HT-29 (cell line): ENCODE data around the gene DNAJB6. TPM values are rescaled to one million over a fixed set of nuclear protein-coding genes. Genes with fewer than 3 reads are reported as not detected.
"Not testable (repeated sequence)": the region's sequence is repeated elsewhere in the genome, so short reads cannot be mapped to it uniquely, and the experiment has no call there.

ENCODE experiments used
- DNase-seq: peaks from one replicate; pipeline ENCODE4 v3.0.0-alpha.2; 2015; ENCODE audit warnings: low spot score
- total RNA-seq: library from RNA; depleted of rRNA; stranded (reverse); fragments of >200 nt; shearing (Covaris generic); gene quantifications from 2 replicates; pipeline ENCODE4 v1.2.3, GENCODE V29; 2014

DNAJB6 gene
- total RNA-seq, 1 experiment from 2014 or later, result 48.2 TPM

DNA sequence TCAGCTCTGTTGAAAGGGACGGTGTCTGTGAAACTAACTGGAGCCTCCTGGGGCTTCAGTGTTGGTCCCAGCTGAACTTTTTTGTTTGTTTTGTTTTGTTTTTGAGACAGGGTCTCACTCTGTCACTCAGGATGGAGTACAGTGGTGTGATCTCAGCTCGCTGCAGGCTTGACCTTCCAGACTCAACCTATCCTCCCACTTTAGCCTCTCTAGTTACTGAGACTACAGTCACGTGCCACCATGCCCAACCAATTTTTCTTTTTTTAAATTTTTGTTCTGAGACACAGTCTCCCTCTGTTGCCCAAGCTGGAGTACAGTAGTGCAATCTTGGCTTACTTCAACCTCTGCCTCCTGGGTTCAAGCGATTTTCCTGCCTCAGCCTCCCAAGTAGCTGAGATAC is 13.4 kb upstream of the DNAJB6 start:
- no peak for DNase-seq

DNA sequence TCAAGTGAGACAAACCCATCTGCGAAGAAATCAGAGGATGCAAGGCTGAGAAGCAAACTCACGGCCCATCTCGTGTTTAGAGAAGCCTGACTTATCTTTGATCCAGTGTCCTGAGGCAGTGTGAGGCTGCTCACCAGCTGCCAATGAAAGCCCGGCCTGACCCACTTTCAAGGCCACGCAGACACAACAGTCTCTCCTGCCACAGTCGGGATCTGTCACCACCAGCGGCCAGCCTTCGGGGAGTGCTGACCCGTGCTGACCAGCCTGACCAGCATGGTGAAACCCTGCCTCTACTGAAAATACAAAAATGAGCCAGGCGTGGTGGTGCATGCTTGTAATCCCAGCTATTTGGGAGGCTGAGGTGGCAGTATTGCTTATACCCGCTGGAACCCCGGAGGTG is 7.4 kb upstream of the DNAJB6 start:
- DNase-seq, result no peak

DNA sequence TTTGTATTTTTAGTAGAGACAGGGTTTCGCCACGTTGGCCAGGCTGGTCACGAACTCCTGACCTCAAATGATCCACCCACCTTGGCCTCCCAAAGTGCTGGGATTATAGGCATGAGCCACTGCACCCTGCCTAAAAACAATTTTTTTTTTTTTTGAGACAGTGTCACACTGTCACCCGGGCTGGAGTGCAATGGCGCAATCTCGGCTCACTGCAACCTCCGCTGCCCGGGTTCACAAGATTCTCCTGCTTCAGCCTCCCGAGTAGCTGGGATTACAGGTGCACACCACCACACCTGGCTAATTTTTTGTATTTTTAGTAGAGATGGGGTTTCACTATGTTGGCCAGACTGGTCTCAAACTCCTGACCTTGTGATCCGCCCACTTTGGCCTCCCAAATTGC is 6.2 kb upstream of the DNAJB6 start:
- not testable (repeated sequence) for DNase-seq

DNA sequence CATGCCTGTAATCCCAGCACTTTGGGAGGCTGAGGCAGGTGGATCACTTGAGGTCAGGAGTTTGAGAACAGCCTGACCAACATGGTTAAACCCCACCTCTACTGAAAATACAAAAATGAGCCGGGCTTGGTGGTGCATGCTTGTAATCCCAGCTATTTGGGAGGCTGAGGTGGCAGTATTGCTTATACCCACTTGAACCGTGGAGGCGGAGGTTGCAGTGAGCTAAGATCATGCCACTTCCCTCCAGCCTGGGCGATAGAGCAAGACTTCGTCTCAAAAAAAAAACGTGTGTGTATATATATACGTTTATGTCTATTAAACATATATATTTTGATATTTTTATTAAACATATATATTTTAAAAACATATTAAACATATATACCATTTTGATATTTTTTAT is 5.8 kb upstream of the DNAJB6 start:
- DNase-seq, result not testable (repeated sequence)

DNA sequence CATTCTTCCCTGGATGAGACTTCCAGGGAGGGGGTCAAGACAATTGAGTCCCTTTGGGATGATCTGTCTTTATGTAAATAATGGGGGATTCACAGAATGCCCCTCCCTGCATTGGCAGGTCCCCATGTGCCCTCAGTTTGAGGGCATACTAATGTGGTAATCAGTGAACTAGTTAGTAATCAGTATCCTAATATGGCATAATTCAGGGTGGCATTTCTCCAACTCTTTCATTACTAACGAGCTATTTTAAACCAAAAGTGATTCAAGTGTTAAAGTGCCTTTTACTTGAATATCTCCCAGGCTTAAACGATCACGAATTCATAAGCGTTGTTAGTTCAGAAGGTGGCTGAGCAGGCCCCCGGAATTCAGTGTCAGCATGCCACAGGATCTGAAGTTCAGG is 1.6 kb upstream of the DNAJB6 start:
- DNase-seq, result no peak

DNA sequence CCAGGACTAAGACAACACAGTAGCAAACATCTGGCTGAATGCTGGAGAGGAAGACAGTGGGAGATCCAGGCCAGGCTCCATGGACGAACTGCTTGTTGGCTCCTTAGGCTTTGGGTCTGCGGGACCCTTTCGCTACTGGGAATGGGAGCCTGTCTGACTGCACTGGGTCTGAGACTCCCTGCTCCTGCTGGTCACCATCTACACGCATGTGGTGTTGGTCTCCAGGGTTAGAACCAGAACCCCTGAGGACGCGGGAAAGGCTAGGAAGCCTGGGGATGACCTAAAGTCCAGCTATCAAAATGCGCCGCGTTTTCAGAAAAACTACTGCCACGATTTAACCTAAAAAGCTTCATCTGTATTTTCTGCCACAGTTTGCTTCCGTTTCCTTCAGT is 817 bp upstream of the DNAJB6 start:
- no peak for DNase-seq

DNA sequence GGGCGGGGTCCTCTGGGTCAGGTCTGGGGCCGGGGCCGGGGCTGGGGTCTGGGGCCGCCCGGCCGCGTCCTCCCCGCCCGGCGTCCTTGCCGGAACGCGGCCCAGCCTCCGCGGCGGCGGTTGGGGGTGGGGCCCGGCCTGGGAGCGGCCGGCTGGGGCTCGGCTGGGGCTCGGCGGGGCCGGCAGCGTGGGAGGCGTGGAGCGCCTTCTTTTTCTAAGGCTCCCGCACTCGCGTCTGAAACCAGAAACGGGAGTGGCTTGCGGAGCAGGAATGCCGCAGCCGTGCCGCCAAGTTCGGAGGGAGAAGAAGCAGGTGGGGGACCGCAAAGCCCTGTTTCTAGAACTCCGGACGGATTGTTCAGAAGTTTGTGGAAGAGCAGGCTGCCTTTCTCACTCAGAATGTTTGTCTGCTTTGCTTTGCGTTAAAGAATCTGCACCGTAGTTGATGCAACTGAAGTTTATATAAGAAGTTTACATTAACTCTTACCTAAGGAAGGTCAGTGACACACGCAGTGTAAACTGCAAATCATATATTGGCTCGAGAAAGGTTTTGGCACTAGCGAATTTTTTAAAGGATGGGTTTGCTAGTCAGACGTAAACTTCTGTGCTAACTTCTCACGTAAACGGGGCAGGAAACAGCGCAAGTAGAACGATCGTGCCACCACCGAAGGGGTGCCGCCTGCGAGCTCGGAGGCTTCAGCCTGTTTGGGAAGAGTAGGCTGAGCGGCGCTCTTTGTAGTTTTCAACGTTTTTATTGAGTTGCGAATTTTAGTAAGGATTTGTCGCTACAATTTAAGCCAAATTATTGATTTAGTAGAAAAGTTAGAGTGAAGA is 729 bp downstream of the DNAJB6 start:
- DNase-seq, result peak; percentile 79

DNA sequence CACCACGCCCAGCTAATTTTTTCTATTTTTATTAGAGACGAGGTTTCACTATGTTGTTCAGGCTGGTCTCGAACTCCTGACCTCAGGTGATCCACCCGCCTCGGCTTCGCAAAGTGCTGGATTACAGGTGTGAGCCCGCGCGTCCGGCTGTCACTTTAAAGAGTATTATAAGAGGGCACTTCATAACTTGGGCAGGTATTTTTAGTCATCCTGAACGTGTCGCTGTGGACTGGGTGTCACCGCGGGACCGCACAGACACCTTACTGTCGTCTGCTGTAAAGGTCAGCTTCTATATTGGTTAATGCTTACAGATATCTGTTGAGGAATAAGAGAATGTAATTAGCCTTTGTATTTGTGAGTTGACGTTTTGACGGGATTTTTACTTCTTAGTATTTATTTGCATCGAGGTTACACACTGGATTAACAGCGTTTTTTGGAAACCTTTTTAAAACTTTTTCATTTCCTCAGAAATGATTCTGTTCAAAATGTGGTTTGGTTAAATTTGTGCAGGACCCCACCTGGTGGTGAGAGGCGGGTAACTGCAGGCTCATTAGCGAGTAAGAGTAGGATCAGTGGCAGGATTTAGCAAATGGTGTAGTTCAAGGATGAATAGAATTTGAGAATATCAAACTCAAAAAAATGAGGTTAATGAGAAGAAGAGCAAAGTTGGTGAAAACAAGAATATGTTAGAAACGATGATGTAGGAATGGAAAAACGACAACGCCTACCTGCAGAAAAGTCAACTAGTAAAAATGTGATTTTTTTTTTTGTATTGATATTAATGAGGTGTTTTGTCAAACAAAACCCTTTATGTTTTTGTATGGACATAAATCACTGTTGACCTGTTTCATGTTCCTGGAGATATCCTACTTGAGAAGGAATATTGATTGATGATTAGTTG is 3.2 kb downstream of the DNAJB6 start:
- peak; percentile 92 for DNase-seq

DNA sequence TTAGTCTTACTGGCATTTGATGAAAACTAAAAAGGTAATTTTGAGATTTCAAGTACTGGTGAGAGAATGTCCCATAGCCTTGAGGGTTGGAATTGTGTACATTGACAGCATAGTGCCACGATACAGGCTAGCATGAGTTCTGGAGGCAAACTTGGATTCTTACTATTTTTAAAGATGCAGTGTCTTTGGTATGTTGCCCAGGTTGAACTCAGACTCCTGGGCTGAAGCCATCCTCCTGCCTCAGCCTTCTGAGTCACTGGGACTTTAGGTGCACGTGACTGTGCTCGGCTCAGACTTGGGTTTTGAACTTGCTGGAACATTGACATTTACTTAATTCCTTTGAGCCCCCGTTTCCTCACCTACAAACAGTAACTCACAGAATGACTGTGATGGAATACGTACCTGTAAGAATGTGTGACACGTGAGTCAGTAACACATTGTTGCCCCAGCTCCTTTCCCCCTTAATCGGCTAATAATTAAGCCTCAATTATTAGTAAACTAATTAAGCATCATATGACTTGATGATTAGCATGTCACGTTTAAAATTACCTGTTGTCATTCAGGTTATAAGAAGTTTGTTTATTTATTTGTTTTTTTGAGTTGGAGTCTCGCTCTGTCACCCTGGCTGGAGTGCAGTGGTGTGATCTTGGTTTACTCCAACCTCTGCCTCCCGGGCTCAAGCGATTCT is 10.6 kb downstream of the DNAJB6 start:
- no peak for DNase-seq

DNA sequence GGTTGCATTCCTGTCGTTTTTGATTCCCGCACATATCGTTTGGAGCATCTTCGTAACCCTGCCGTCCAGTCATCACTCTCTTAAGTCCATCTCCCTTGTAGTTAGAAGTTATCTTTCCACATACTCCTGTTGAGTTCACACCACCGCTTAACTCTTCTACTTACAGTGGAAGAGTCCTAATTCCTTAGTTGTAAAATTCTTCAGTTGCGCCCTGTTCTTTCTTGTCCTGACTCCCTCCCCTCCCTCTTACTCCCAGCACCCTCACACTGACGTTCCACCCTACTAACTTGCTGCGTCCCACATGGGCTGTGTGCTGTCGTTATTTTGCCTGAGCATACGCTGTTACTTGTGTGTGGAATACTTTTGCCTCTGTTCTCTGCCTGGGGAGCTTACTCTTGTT is 11.7 kb downstream of the DNAJB6 start:
- DNase-seq, result no peak

DNA sequence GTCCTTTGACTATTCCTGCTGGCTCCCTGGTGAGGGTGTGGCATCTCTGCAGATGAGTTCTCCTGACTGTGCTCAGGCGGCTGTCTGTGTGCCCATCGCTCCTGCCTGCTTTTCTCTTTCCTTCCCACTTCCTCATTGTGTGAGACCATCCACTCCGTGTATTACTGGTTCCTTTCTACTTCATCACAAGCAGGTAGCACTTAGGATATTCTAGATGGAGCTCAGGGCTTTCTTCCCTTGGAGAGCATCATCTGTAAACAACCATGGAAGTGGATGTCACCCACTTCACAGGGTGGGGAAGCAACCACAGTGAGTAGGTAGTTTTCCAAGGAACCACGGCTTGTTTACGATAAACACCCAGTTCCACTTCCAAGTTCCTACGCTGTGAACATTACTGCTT is 15.7 kb downstream of the DNAJB6 start:
- no peak for DNase-seq

DNA sequence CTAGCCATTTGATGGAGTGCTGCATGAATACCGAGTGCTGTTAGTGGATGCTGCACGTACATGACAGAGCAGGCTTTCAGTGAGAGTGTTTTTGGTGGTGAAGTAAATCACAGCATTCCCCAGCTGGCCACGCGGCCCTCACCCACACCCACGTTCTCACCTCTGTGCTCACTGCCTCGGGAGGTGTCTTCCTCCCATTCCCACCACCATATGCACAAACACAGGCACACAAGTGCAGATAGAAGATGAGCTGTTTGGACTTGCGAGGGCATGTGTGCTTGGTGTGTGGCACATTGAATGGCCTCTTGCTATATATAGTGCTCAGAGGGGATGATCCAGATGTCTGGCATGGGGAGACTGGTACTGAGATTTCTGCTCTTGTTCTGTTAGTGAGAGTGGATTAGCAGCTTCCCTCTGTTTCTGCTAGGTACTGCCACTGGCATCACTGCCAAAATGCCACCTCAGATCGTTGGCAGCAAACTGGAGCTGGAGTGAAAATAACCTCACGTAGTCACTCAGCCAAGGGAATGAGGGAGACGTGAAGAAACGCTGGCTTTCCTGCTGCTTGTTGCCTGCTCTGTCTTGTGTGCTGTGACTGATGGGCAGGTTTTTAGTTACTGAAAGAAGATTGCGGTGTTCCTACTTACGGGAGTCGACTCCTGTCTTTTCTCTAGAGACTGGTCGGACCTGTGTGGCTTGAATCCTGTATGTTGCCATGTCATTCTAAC is 19.1 kb downstream of the DNAJB6 start:
- DNase-seq, result no peak

DNA sequence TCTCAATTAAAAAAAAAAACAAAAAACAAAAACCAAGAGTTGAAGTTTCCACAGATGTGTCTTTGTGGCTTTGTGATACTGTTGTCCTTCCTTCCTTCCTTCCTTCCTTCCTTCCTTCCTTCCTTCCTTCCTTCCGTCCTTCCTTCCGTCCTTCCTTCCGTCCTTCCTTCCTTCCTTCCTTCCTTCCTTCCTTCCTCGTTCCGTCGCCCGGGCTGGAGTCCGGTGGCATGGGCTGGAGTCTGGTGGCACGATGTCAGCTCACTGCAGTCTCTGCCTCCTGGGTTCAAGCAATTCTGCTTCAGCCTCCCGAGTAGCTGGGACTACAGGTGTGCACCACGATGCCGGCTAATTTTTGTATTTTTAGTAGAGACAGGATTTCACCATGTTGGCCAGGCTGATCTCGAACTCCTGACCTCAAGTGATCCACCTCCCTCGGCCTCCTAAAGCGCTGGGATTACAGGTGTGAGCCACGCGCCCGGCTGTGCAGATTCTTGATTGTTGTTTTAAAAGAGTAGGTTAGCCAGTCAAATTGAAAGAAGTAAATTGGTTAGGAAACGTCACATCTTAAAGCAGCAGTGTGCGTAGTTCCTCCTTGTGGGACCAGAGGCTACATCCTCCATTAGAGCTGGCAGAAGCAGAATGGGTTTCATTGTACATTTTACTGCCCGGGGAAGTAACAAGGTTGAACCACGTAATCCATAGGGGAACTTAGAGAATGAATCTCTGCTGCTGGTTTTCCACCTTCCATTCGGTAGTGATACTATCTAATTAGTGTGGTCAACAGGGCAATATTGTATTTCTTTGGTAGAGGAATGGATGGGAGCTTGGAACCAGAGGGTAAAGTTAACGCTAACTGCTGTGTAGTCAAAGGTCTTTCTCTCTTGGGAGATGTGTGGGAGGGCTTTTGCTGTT is 20.6 kb downstream of the DNAJB6 start:
- no peak for DNase-seq

DNA sequence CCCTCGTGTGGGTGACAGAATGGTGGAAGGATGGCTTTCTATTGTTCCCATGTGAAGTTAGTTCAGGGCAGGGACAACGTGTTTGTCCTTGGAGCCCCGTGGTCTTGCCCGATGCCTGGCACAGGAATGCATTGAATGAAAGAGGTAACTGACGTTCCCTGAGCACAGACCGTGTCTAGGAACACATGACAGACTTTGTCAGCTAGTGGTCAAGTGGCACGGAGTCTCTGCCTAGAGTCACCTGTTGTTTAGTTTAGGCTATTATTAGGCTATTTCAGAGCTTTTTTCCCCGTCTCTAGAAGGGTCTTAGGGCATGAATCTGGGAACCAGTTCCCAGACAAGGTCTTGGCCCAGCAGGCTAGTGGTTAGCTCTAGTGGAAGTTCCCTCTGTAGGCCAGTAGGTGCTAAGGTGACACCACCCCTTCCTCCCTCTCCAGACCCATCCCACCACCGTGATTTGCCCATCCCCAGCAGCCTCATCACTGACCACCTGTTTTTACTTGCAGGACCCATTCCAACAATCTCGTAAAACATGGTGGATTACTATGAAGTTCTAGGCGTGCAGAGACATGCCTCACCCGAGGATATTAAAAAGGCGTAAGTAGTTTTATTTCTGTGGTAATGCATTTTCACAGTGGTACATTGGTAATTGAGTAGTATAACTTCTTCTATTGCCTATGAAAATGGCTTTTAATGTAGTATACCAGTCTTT is 21.4 kb downstream of the DNAJB6 start:
- DNase-seq, result no peak

DNA sequence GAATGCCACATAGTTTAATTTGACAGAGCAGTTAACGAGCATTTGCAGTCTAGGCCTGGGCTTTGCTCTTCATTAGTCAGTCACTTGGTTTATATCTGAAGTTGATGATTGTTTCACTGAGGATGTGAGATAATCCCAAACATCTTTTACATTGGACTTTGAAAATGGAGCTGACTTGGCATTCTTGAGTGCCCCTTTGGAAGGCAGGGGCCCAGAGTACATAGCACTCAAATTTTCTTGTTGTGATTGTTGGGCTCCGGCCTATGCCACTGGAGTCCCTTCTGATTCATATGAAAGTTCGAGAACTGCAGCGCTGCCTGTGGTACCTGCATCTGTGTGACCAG is 21.9 kb downstream of the DNAJB6 start:
- DNase-seq, result no peak

DNA sequence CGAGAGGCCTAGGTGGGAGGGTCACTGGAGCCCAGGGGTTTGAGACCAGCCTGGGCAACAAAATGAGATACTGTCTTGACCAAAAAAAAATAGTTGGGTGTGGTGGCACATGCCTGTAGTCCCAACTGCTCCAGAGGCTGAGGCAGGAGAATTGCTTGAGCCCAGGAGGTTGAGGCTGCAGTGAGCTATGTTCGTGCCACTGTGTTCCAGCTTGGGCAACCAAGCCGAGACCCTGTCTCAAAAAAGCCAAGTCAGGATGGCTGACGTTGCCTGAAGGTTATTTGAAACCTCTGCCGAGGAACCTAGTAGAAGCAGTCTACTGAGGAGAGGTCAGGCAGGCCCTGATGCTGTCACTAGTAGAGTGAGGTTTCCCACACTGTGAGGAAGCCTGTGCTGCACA is 22.8 kb downstream of the DNAJB6 start:
- no peak for DNase-seq

DNA sequence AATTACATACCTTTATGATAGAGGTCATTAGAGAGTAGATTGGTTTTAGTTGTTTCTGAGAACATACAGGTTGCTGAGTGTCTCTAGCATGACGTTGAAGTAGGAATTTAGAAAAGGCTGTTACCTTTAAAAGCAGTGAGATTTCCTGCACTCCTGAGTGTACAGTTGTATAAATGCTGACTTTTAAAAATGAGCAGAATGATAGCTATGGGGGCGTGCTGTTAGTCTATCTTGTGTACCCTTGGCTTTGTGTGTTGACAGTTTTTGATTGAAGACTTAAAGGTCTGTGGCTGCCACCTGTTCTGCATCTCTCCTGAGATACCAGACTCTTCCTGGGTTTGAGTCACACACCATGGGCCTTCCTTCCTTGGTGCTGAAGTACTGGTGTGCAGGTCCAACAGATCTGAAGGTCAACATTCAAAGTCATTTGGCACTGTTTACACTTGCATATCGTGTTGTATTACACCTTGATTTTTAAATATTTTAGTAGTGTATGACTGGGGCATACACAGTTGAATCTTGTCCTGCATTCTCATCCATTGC is 23.8 kb downstream of the DNAJB6 start:
- no peak for DNase-seq

DNA sequence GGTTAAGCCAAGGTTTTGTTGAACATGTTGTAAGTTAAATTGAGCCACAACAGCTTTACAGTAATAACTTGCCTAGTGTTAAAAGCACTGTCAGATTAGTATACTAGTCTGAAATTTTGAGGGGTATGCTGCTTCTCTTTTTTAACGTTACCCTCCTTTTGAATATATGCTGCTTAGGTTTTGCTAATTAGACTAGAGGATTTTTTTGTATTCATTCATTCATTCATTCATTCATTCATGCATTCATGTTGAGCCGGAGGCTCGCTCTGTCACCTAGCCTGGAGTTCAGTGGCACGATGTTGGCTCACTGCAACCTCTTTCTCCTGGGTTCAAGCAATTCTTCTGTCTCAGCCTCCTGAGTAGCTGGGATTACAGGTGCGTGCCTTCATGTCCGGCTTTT is 24.7 kb downstream of the DNAJB6 start:
- DNase-seq, result no peak

DNA sequence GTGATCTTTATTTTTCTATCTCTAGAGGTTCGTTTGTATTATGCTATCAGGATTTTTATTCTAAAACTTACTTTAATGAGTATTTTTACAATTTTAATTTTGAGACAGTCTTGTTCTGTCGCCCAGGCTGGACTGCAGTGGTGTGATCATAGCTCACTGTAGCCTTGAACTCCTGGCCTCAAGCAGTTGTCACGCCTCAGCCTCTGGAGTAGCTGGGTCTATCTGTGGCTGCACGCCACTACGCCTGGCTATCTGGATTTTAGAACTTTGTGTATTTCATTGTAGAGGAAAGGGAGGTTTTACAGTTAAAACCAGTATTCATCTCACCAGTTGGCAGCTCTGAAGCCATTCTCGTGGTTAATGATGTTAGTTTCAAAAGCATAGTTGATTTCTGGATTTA is 25.9 kb downstream of the DNAJB6 start:
- no peak for DNase-seq

DNA sequence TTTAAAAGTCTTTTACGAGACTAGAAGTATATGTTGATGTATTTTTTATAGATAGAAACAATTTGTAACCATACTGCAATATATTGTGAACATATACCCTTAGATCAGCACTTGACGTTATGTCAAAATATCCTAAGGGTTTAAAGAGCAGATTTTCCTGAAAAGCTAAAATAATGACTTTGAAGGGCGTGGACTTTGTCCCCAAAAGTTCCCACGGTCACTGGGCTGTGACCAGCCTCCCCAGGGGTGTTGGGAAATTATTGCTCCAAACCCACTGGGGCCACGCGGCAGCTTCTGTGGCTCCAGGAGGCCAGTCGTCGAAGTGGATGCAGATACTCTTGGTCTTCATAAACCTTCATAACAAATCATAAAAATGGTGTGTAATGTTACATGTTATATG is 29.9 kb downstream of the DNAJB6 start:
- DNase-seq, result no peak
